ENCODE measurements around the gene TMEM214. TPM values are rescaled to one million over a fixed set of nuclear protein-coding genes. Genes with fewer than 3 reads are reported as not detected.

TMEM214 gene
- total RNA-seq, 1 experiment from 2014 or later: 77.8 TPM

GRCh38 chr2:27065128-27065527, 32.4 kb downstream of the TMEM214 start:
- TF ChIP-seq POLR2AphosphoS5 (IDR thresholded peaks at IDR 0.05; ENCODE audit: low read depth, low read length) (no peak), SIN3A (IDR thresholded peaks at IDR 0.05; ENCODE audit: borderline replicate concordance, insufficient read depth, low read depth, low read length) (no peak), TCF7L2 (IDR thresholded peaks at IDR 0.05; ENCODE audit: low read depth, low read length) (no peak), CTCF (IDR thresholded peaks at IDR 0.05) (no peak), REST (IDR thresholded peaks at IDR 0.05; ENCODE audit: insufficient read depth in 1 of 2, low read depth in 2 of 2, low read length in 1 of 2) (no peak)
- ATAC-seq: no peak
- DNase-seq (ENCODE audit: low read depth, low spot score): no peak
- peaks cover 2% of the 10 kb centered on the region for H3K4me1 ChIP-seq (ENCODE audit: control insufficient read depth, insufficient read depth, low read length)
- ChIA-PET CTCF (interaction anchor here (0.6 kb wide), 1 partner anchor 215 kb away, joined by 3 read pairs; no protein-coding TSS in a partner anchor), POLR2A (interaction anchor here (0.7 to 1.2 kb wide), 2 partner anchors 14 to 97 kb away, joined by 3 read pairs; partner anchors contain the start of gene AGBL5)
- BruUV-seq (replicated peaks): no TSS peak
- no peaks in the 10 kb centered on the region for H3K36me3 ChIP-seq (ENCODE audit: control insufficient read depth, insufficient read depth, low read length)
- no peaks in the 10 kb centered on the region for H3K9me3 ChIP-seq (ENCODE audit: control insufficient read depth, insufficient read depth, low read depth, low read length)
- intact Hi-C loops (cut with micrococcal nuclease; ENCODE audit: unreplicated experiment) (no loop called here), in situ Hi-C loops (cut with HindIII; ENCODE audit: low pct_unique_long_range_greater_than_20kb, low sequenced_read_pairs) (no loop called here)
- no peaks in the 10 kb centered on the region for H3K27me3 ChIP-seq (ENCODE audit: control insufficient read depth, insufficient read depth, low read length)
- no peak overlapping the region for H3K27ac ChIP-seq (ENCODE audit: low read length)
- no peak overlapping the region for H3K4me3 ChIP-seq (ENCODE audit: low read depth in 2 of 2, low read length in 2 of 2)

- TF ChIP-seq POLR2AphosphoS5 (IDR thresholded peaks at IDR 0.05; ENCODE audit: low read depth, low read length) (no peak), TCF7L2 (IDR thresholded peaks at IDR 0.05; ENCODE audit: low read depth, low read length) (no peak)
- in situ Hi-C loops (cut with HindIII; ENCODE audit: low pct_unique_long_range_greater_than_20kb, low sequenced_read_pairs) (no loop called here), intact Hi-C loops (cut with micrococcal nuclease; ENCODE audit: unreplicated experiment) (no loop called here)
- ChIA-PET CTCF (no interaction called here), POLR2A (no interaction called here)
- no TSS peak for BruUV-seq (replicated peaks)
- H3K27me3 ChIP-seq (ENCODE audit: control insufficient read depth, insufficient read depth, low read length): no peaks in the 10 kb centered on the region
- DNase-seq (ENCODE audit: low read depth, low spot score) (no peak), ATAC-seq (no peak)
- H3K4me1 ChIP-seq (ENCODE audit: control insufficient read depth, insufficient read depth, low read length): peaks cover 12% of the 10 kb centered on the region
- H3K27ac ChIP-seq (ENCODE audit: low read length): no peak overlapping the region
- no peaks in the 10 kb centered on the region for H3K9me3 ChIP-seq (ENCODE audit: control insufficient read depth, insufficient read depth, low read depth, low read length)
- no peaks in the 10 kb centered on the region for H3K36me3 ChIP-seq (ENCODE audit: control insufficient read depth, insufficient read depth, low read length)
- H3K4me3 ChIP-seq (ENCODE audit: low read depth in 2 of 2, low read length in 2 of 2): no peak overlapping the region
Observed at GRCh38 chr2:27067385-27067784, 34.6 kb downstream of the TMEM214 start.

- Histone ChIP-seq H3K9me3 (ENCODE audit: control insufficient read depth, insufficient read depth, low read depth, low read length) (no peaks in the 10 kb centered on the region), H3K4me1 (ENCODE audit: control insufficient read depth, insufficient read depth, low read length) (peaks cover 15% of the 10 kb centered on the region), H3K4me3 (ENCODE audit: low read depth in 2 of 2, low read length in 2 of 2) (no peak overlapping the region), H3K27me3 (ENCODE audit: control insufficient read depth, insufficient read depth, low read length) (no peaks in the 10 kb centered on the region), H3K36me3 (ENCODE audit: control insufficient read depth, insufficient read depth, low read length) (no peaks in the 10 kb centered on the region), H3K27ac (ENCODE audit: low read length) (no peak overlapping the region)
- CTCF ChIA-PET: no interaction called here
- no peak for ATAC-seq
- in situ Hi-C loops (cut with HindIII; ENCODE audit: low pct_unique_long_range_greater_than_20kb, low sequenced_read_pairs): no loop called here
- POLR2A ChIA-PET: interaction anchor here (0.7 kb wide), 1 partner anchor 15 kb away, joined by 3 read pairs; no protein-coding TSS in a partner anchor
- no peak for TF ChIP-seq REST (IDR thresholded peaks at IDR 0.05; ENCODE audit: insufficient read depth in 1 of 2, low read depth in 2 of 2, low read length in 1 of 2)
- DNase-seq (ENCODE audit: low read depth, low spot score): no peak
- no TSS peak for BruUV-seq (replicated peaks)
- intact Hi-C loops (cut with micrococcal nuclease; ENCODE audit: unreplicated experiment): no loop called here
Observed at GRCh38 chr2:27069436-27069835, 36.7 kb downstream of the TMEM214 start.
